ENCODE measurements around the gene ARHGEF10L.
"Not testable (repeated sequence)": the region's sequence is repeated elsewhere in the genome, so short reads cannot be mapped to it uniquely, and the experiment has no call there.

ARHGEF10L gene

DNA sequence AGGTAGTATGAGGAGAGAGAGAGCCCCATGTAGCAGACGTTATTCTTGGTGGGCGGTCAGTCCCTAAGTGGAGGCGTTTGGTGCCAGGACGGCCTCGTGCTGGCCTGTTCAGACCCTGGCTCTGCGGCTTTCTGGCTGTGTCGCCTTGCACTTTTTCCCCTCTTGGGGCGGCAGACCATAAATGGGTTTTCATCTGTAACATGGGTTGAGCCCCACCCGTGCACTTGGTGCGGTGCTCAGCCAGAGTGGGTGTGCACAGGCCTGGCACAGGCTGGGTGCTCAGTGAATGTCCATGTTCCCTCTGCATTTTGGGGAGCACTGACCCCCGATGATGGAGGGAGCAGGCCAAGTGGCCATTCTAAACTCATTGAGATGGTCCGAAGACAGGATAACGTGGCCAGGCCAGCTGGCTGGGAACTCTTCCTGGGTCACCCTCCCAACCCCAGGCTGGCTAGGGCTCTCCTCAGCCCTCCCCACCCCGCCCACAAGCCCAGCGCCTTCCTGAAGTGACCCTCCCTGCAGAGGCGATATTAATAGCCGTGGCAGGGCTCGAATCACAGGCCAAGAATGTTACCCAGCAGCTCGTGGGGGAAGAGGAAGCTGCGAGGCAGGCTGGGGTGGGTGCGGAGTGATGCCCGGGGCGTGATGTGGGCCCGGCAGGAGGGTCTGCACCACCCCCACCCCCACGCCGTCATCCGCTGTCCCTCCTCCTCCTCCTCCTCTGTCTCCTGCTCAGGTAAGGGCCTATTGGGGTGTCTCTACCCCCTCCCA lies 78.5 kb downstream of the ARHGEF10L start:
- no peak for DNase-seq

DNA sequence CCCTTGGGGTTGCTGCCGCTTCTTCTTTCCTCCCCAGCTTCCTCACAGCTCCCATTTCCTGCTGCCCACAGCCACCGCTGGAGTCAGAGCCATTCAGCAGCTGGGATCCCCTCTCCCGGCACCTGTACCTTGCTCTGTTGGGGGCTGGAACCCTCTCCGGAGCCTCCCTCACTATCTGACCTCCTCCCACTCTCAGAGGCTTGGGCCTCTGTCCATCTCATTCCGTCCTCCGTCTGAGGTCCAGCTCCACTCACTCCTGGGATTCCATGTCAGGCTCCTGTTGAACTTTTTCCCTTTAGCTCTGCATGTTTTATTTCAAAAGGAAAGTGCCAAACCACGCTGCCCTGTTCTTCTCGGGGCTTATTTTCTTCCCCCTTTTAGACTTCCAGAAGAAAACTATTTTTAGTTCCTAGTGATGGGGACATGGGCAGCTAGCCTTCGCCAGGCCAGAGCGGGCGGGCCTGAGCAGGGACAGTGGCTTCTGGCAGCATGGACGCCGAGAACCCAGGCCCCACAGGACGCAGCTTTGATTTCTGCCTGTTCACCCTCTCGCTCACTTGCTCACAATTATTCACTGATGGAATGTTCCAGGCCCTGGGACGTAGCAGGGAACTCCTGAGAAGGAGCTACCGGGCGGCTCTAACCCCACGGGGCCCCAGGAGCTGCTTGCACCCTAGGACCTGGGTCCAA lies 79.2 kb downstream of the ARHGEF10L start:
- no peak for DNase-seq

DNA sequence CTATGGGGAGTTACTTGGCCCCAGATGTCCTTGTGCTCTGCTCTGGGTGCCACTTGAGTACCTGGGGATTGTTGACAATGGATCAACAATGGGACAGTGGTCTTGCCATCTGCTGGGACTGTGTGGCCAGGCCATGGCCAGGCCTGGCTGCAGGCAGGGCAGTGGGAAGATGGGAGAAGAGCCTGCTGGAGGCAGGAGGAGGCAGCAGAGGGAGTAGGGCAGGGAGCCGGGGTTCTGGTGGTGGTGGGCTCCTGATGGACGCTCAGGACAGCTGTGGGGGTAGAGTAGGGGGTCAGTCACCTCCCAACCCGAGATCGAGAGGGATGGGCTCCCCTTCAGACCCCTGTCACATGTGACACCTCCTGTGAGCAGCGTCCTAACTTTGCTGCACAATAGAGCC lies 81.0 kb downstream of the ARHGEF10L start:
- DNase-seq = no peak

DNA sequence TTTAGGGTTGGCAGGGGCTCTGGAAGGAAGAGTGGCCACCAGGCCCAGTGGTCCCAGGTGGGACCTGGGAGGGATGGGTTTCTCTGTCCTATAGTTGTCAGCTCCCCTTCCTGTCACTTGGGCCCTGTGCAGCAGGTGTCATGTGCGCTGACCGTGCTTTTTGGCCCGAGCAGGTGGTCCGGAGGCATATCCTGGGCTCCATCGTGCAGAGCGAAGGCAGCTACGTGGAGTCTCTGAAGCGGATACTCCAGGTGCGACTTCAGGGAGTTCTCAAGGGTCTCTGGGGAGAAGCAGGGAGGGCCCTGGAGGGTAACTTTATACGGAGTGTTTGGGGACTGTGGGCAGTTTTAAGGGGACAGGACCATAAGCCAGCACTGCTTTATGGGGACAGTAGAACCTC lies 82.2 kb downstream of the ARHGEF10L start:
- no peak for DNase-seq

DNA sequence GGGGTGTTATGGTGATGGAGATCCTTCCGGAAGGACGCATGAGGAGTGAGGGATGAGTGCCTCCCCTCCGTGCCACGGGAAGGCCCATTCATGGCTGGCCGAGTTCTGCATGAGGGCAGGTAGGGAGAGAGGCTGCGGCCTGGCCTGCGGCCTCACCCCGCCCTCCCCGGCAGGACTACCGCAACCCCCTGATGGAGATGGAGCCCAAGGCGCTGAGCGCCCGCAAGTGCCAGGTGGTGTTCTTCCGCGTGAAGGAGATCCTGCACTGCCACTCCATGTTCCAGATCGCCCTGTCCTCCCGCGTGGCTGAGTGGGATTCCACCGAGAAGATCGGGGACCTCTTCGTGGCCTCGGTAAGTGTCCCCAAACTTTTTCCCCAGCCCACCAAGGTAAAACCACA lies 83.3 kb downstream of the ARHGEF10L start:
- no peak for DNase-seq

DNA sequence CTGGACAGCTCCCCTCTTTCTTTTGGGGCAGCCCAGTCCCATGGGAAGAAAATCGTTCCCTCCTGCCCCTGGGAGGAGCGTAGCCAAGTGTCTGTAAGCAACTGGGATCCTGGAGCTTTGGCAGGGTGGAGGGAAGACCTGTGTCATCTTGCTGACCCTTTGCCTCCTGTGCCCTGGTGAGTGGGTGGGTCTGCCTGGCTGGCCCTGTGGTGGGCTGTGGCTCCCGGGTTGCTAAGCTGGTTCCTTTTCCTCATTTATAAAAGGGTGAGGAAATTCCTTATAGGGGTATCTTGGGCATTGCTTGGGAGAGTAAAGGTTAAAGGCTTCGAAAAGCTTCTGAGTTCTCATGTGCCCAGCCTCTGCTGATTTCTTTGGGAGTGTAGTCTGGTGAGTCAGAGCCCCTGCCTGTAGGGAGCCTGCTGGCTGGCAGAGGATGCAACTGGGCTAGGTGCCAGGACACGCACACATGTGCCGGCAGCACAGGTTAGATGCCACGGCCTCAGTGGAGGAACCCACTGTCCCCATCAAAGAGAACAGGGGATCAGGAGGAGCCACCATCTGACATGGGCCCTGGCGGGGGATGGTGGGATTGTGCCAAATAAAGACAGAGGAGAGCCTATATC lies 85.2 kb downstream of the ARHGEF10L start:
- DNase-seq = no peak

DNA sequence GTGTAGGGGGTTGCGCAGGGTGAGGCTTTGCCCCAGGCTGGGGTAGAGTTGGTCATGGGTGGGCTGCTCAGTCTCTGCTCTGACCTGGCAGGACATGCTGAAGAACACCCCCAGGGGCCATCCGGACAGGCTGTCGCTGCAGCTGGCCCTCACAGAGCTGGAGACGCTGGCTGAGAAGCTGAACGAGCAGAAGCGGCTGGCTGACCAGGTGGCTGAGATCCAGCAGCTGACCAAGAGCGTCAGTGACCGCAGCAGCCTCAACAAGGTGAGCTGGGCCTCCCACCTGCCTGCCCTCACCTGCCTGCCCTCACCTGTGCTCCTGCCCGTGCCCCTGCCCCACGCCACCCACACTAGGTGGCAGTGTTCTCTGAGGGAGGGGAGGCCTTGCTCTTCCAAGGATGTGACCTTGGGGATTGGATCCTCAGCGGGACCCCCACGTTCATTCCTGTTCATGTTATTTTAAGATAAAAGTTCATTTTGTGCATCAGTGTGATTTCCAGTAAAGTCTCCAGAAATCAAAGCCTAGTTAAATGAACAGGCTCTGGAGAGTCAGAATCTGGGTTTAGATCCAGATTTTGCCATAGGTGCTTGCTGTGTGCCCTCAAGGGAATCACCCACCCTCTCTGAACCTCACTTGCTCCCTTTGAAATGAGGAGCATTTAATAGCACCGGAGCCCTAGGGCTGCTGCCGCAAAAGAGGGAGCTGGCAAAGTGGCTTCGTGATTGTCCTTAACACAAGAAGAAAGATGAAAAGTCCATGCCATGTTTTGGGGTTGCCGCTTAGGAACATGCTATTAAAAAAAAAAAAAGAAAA lies 87.9 kb downstream of the ARHGEF10L start:
- DNase-seq = no peak

DNA sequence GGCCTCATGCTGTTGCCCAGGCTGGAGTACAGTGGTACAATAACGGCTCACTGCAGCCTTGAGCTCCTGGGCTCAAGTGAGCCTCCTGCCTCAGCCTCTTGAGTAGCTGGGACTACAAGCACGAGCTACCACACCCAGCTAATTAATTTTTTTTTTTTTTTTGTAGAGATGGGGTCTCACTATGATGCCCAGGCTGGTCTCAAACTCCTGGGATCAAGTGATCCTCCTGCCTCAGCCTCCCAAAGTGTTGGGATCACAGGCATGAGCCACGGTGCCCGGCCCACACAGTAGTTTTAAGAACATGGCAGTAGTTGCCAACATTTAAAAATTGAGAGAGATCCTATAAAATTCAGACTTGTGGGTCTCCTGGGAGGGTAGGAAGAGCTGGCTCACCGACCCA lies 89.5 kb downstream of the ARHGEF10L start:
- not testable (repeated sequence) for DNase-seq

DNA sequence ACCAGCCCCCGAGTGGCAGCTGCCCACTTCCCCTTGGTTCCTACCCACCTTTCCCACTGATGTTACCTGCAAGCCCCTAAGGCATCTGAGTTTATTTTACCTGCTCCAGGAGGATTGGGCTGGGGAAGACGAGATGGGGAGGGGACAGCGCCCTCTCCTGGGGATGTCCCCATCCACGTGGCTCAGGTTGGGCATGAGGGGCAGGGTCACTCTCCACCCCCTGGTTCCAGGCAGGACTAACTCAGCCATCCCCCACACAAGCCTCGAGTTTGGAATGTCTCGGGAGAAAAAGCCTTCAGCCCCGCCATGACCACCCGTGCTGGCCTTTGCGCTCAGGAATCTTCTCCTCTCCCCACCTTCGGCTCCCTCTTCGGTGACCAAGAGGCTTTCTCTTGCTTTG lies 90.0 kb downstream of the ARHGEF10L start:
- DNase-seq = no peak

DNA sequence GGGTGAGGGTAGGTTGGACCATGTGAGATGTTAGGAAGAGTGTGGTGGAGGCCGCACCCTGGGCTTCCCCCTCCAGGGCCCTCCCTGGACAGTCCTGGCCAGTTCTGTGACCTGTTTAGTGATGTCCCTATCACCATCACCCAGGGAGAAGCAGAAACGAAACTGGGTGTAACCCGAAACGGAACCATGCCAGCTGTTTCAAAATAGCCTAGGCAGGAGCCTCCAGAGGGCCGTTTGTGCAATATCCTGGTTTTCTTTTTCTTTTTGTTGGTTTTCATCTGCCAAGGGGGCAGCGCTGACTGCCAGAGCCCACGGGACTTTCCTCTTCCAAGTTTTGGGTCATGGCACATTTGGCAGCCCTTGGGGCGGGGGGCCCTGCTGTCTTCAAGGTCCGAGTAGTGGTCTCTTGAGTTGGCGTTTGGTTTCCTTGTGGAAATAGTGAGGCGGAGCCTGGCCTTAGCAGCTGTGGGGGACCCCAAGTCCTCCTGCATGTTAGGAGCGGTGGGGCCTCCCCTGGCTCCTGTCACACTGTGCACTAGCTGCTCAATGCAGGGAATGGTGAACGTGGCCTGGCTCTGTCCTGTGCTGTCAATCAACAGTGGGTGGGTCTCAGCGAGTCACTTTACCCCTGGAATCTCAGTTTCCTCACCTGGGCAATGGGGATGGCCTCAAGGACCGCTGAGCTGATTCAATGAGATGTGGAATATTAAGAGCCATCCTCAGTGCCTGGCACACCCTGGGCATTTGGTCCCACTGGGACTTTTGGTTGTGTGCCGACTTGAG lies 90.7 kb downstream of the ARHGEF10L start:
- DNase-seq = no peak

DNA sequence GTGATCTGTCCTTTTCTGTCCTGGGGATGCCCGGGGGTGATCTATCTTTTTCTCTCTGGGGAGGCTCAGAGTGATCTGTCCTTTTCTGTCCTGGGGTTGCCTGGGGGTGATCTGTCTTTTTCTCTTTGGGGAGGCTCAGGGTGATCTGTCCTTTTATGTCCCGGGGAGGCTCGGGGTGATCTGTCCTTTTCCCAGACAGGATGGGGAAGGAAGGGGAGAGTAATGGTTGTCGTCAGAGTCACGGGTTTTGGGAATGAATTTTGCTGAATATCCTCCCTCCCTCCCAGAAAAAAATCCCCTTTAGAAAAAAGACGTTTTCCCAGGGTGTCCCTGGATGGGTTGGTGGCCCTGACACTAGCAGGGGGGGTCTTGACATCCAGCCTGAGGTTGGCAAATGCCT lies 91.5 kb downstream of the ARHGEF10L start:
- DNase-seq = no peak

DNA sequence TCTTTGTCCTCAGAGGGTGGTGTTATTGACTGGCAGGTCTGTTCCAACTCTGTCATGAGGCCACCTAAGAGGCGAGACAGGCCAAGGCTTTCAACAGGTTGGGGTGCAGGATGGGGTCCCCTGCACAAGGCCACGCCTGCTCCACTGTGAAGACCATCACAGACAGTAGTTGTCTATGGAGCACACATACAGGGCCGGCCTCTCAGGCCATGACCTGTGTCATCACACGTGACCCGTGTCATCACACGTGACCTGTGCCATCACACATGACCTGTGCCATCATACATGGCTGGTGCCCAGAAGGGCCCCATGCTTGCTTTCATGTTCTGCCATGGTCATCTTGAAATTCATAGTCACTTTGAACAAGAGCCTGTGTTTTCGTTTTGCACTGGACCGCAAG lies 91.9 kb downstream of the ARHGEF10L start:
- DNase-seq = no peak

DNA sequence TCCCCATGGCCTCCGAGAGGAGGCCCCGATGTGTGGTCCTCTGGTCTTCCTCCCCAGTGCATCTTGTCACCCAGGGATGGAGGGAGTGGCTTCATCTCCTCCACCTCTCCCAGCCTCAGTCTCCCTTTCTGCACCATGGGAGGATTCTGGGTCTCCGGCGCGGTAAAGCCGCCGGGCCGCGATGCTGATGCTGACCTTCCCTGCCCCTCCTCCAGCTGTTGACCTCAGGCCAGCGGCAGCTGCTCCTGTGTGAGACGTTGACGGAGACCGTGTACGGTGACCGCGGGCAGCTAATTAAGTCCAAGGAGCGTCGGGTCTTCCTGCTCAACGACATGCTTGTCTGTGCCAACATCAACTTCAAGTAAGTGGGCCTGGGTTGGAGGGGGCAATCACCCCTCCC lies 92.6 kb downstream of the ARHGEF10L start:
- DNase-seq = no peak

DNA sequence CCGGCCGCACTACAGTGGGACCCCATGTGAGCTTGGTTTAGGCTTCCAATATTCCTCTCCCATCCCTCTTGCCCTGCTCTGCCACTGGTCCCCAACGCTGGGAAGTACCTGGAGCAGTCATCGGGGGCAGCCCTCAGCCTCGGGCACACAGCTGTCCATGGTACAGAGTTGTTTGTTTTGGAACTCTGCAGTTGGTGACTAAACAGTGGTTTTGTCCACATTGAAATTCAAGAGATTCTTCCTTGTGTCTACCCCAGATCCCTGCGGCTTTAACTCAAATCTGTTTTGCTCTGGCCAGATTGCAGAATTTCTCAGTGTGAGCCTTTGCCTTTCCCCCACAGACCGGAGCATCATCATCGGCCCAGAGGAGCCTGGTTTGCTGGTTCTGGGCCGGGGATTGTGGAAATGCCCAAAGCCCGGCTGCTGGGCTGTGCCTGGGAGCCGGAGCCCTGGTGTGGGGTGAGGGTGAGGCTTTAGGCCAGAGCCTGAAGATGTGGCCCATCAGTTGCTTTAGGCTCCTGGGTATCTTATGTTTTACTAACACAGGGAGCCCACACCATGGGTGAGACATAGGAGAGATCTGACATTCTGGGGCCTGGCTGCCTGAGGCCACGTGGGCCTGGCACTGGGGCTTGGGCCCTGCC lies 93.2 kb downstream of the ARHGEF10L start:
- DNase-seq = no peak

DNA sequence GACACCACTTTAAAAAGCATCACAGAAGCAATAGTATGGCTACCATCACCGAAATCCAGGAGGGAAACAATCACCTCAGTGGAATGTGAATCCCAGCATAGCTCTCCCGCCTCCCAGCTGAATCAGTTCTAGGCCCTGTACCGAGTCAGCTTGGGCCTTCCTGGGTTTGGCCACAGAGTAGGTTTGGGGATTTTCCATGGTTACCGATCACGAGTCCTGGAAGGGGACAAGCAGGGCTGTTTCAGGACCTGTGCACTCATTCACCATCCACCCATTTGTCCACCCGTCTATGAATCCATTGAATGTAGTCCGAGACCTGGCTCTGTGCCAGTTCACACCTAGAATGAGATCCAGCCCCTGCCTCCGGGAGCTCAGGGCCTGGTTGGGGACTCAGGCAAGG lies 94.2 kb downstream of the ARHGEF10L start:
- no peak for DNase-seq

DNA sequence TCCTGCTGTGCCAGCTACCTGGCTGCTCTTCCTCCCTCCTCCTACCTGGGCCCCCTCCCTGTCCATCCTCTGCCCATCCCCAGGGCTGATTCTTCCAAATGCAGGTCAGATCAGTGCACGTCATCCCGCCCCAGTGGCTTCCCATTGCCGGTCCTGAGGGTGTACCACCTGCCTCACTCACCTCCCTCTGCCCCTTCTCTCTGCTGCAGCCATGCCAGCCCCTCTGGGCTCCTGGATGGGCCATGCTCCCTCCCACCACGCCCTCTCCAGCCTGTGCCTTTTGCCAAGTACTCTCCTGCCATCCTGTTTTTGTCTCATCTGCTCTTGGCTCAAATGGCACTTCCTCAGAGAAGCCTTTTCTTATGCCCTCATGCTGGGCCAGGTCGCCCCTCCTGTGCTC lies 95.8 kb downstream of the ARHGEF10L start:
- no peak for DNase-seq

DNA sequence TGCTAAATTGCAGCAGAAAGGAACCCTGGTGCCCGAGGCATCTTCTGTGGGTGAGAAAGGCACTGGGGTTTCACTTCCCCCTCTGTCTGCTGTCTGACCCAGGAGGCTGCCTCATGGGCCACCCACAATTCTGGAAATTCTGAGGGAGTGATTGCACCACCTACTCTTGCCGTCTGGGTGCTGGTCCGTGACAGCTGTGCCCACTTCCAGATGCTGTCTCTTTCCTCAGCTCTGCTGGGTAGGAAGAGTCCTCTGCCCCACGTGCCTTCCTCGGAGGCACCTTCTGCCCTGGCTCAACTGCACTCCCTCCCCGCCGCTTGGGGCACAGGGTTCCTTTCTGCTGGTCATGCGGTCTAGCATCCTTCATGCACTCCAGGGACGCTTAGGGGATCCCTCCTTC lies 96.3 kb downstream of the ARHGEF10L start:
- no peak for DNase-seq

DNA sequence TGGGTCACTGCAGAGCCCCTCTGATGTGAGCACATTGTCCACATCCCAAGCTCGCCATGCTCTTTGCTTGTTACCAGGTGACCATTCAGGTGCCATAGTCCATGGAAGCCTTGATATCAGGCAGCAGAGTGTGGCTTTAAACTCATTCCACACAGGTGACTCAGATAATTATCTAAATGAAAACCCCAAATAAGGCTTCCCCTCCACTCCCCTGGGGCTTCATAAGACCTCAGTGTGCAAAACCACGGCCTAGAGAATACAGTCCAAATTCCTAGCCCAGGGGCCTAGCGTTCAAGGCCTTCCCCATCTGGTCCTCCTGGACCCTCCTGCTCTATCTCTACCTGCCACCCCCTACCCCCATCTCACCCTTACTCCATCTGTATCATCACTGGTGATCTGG lies 97.1 kb downstream of the ARHGEF10L start:
- DNase-seq = no peak

DNA sequence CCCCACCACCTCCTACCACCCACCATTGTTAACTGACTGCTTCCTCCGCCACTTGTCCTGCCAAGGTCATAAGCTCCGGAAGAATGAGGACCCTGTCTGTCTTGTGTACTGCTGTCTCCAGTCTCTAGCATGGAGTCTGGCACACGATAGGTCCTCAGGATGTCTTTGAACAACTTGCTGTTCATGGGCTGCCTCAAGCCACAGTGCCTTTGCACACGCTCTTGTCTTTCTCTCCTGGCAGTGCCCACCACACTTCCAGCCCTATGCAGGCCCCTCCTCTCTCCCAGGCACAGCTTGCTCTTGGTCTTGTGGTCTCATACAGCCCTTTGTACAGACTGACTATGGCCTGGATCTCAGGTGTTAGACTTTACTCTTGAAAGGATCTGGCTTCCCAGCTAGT lies 97.6 kb downstream of the ARHGEF10L start:
- DNase-seq = no peak

DNA sequence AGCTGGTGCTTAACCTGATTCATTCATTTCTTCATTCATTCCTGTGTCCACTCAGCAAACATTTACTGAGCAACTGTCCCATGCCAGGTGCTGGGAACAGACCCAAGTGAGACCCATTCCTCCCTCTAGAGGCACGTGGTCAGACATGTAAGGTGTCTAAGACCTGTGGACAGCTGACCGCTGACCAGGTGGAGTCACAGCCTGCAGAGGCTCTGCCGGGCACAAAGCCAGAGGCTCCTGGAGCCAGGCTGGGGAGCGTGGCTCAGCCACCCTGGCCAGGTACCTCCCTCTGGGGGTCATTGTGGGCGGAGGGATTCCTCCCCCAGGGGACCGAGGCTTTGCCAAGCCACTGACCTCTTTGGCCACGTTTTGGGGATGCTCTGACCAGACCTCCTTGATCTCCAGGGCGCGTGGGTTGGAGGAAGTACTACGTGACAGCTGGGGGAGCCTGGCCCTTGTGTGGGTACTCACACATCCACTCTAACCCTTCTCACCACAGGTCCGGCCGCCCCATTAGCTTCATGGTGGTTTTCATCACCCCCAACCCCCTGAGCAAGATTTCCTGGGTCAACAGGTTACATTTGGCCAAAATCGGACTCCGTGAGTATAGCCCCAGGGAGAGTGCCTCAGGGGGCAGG lies 100.3 kb downstream of the ARHGEF10L start:
- no peak for DNase-seq

DNA sequence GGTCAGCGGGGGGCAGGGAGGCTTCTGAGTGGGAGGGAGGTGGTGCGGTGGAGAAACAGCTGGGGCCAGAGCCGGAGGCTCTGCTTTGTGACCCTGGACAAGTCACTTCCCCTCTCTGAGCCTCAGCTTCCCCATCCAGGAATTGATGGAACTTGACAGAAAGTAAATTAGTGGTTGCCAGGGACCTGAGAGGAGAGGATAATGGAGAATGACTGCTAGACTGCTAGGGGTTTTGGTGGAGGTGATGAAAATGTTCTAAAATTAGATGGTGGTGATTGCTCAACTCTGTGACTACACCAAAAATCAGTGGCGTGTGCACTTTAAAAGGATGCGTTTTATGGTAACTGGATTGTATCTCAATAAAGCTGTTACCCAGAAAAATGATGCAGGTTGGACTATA lies 100.9 kb downstream of the ARHGEF10L start:
- no peak for DNase-seq

DNA sequence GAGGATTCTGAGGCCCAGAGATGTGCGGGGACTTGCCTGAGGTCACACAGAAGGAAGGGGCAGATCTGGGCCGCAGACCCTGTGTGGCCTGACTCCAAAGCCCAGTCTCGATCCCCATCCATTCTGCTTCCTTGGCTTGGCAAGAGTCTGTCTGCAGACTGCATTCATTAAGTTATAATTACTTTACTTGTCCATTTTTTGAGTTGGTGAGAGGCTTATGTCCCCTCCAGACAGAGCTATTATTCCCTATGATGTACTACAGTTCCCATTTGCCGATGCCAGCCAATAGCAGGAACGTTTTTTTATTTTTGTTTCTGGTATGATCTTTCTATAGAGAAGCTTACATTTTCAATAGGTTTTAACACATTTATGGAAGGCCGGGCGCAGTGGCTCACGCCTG lies 101.5 kb downstream of the ARHGEF10L start:
- DNase-seq = no peak

Measured in stimulated activated CD4-positive, alpha-beta T cell treated with anti-CD3 and anti-CD28 coated beads, Interleukin-12 subunit alpha, Interleukin-12 subunit beta, amount 100 ng/mL, for 4 hours (primary cell).